Panc1 (cell line): ENCODE data around the gene HES3. TPM values are rescaled to one million over a fixed set of nuclear protein-coding genes. Genes with fewer than 3 reads are reported as not detected.

ENCODE experiments used
- ATAC-seq: fragments of 200-7000 bp; cut with Tn5 transposase; 2 replicates; pipeline ENCODE4 v1.9.1; 2020; ENCODE audit warnings: mild to moderate bottlenecking, moderate library complexity
- BruUV-seq: library from RNA; stranded (reverse); fragments of 400-500 nt; replicated peaks from 2 replicates; lab custom pipeline; 2021; lab: Mats Ljungman, UMichigan
- CTCF ChIA-PET: fragments of 300-600 bp; sonication (Branson Sonifier 250); formaldehyde crosslinking; loops from one replicate; lab custom pipeline; 2022; ENCODE audit warnings: antibody characterized with exemption; lab: Charles Lee
- POLR2A ChIA-PET: fragments of 300-600 bp; sonication (Branson Sonifier 250); formaldehyde crosslinking; loops from one replicate; lab custom pipeline; 2022; ENCODE audit warnings: antibody characterized with exemption; lab: Charles Lee
- DNase-seq: peaks from one replicate; pipeline ENCODE4 v3.0.0-alpha.2; 2010; ENCODE audit warnings: low read depth, low spot score
- H3K27ac ChIP-seq: 2 replicates; pipeline ENCODE4 v1.5.1; 2011; ENCODE audit warnings: mild to moderate bottlenecking, low read length, inconsistent platforms
- H3K27me3 ChIP-seq: fragments of 200-500 bp; sonication (Bioruptor generic); 2 replicates; pipeline ENCODE4 v1.6.0; 2014; ENCODE audit warnings: low read length, inconsistent platforms; ENCODE audit not compliant: control insufficient read depth, insufficient read depth
- H3K36me3 ChIP-seq: fragments of 200-500 bp; sonication (Bioruptor generic); 2 replicates; pipeline ENCODE4 v1.5.1; 2014; ENCODE audit warnings: inconsistent platforms, mild to moderate bottlenecking, low read length, moderate library complexity; ENCODE audit not compliant: control insufficient read depth, insufficient read depth
- H3K4me1 ChIP-seq: 2 replicates; pipeline ENCODE4 v1.5.1; 2011; ENCODE audit warnings: inconsistent platforms, mild to moderate bottlenecking, low read length, moderate library complexity; ENCODE audit not compliant: control insufficient read depth, insufficient read depth
- H3K4me3 ChIP-seq, 2 experiments: 2 replicates each; pipeline ENCODE4 v1.5.1; 2011 to 2012; ENCODE audit warnings: low read depth in 2 of 2, low read length in 2 of 2, mild to moderate bottlenecking in 2 of 2, inconsistent platforms in 1 of 2, moderate library complexity in 1 of 2
- H3K9me3 ChIP-seq: fragments of 200-500 bp; sonication (Bioruptor generic); 2 replicates; pipeline ENCODE4 v1.5.1; 2014; ENCODE audit warnings: low read depth, mild to moderate bottlenecking, inconsistent platforms, low read length, moderate library complexity; ENCODE audit not compliant: control insufficient read depth, insufficient read depth
- POLR2AphosphoS5 ChIP-seq: IDR thresholded peaks from 2 replicates; pipeline ENCODE4 v1.6.1; 2012; ENCODE audit warnings: mild to moderate bottlenecking, low read depth, low read length, moderate library complexity
- REST ChIP-seq, 2 experiments: IDR thresholded peaks; 2 replicates each; pipeline ENCODE4 v1.6.1; 2011 to 2012; ENCODE audit warnings: low read depth in 2 of 2, control low read depth in 1 of 2, low read length in 1 of 2, mild to moderate bottlenecking in 1 of 2, moderate library complexity in 1 of 2; ENCODE audit not compliant: insufficient read depth in 1 of 2
- SIN3A ChIP-seq: IDR thresholded peaks from 2 replicates; pipeline ENCODE4 v1.6.1; 2012; ENCODE audit warnings: low read depth, mild to moderate bottlenecking, low read length, moderate library complexity, borderline replicate concordance; ENCODE audit not compliant: insufficient read depth
- TCF7L2 ChIP-seq: IDR thresholded peaks from 2 replicates; pipeline ENCODE4 v1.6.1; 2011; ENCODE audit warnings: mild to moderate bottlenecking, low read depth, low read length, inconsistent platforms
- in situ Hi-C: cut with HindIII; loops from 2 replicates; pipeline ENCODE4 v1.10.0; 2016; ENCODE audit warnings: low sequenced_read_pairs, low pct_unique_long_range_greater_than_20kb
- intact Hi-C: fragments of 100-400 bp; cut with micrococcal nuclease; formaldehyde crosslinking; loops from one replicate; pipeline ENCODE4 v1.10.0; 2022; ENCODE audit not compliant: unreplicated experiment
- total RNA-seq: library from RNA; stranded (reverse); gene quantifications from one replicate; pipeline ENCODE4 v1.2.1, GENCODE V29; 2021; ENCODE audit not compliant: unreplicated experiment
- TF ChIP-seq, protein P1 (sequence below): fragments of 450-650 bp; IDR thresholded peaks from 2 replicates; pipeline ENCODE4 v1.5.1; 2017; ENCODE audit warnings: mild to moderate bottlenecking

HES3 gene
- total RNA-seq, 1 experiment from 2014 or later: not detected

DNA sequence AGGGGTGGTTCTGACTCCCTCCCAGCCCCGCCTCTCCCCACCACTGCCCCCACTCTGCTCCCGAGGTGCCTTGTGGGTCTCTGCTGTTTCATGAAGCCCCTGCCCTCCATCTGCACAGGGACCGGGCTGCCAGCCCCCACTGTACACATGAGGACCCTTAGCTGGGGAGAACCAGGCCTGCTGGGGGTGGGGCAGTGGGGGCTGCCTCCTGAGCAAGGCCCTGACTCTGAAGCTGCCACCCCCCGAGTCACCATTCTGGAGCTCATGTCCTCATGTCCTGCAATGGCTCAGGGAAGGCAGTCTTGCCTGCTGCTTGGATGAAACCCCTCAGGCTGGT is 8.4 kb downstream of the HES3 start:
- H3K27me3 ChIP-seq: no peaks in the 10 kb centered on the region
- ChIA-PET CTCF (no interaction called here), POLR2A (no interaction called here)
- no peaks in the 10 kb centered on the region for H3K36me3 ChIP-seq
- no peaks in the 10 kb centered on the region for H3K4me1 ChIP-seq
- no peak for DNase-seq
- TF ChIP-seq REST (IDR thresholded peaks at IDR 0.05; ENCODE audit: insufficient read depth in 1 of 2, low read depth in 2 of 2, low read length in 1 of 2) (no peak), POLR2AphosphoS5 (no peak), TCF7L2 (no peak), SIN3A (no peak)
- TF ChIP-seq, protein P1, sequence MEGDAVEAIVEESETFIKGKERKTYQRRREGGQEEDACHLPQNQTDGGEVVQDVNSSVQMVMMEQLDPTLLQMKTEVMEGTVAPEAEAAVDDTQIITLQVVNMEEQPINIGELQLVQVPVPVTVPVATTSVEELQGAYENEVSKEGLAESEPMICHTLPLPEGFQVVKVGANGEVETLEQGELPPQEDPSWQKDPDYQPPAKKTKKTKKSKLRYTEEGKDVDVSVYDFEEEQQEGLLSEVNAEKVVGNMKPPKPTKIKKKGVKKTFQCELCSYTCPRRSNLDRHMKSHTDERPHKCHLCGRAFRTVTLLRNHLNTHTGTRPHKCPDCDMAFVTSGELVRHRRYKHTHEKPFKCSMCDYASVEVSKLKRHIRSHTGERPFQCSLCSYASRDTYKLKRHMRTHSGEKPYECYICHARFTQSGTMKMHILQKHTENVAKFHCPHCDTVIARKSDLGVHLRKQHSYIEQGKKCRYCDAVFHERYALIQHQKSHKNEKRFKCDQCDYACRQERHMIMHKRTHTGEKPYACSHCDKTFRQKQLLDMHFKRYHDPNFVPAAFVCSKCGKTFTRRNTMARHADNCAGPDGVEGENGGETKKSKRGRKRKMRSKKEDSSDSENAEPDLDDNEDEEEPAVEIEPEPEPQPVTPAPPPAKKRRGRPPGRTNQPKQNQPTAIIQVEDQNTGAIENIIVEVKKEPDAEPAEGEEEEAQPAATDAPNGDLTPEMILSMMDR: no peak
- intact Hi-C loops (no loop called here), in situ Hi-C loops (no loop called here)
- H3K9me3 ChIP-seq: no peaks in the 10 kb centered on the region
- BruUV-seq: no TSS peak
- ATAC-seq: no peak
- H3K4me3 ChIP-seq: no peak overlapping the region
- H3K27ac ChIP-seq: no peak overlapping the region

GRCh38 chr1:6253380-6253779 is 9.4 kb downstream of the HES3 start:
- Histone ChIP-seq H3K4me3 (no peak overlapping the region), H3K4me1 (no peaks in the 10 kb centered on the region), H3K9me3 (no peaks in the 10 kb centered on the region), H3K36me3 (no peaks in the 10 kb centered on the region), H3K27ac (no peak overlapping the region), H3K27me3 (no peaks in the 10 kb centered on the region)
- ATAC-seq (no peak), DNase-seq (no peak)
- CTCF ChIA-PET: no interaction called here
- TF ChIP-seq POLR2AphosphoS5 (no peak), TCF7L2 (no peak), SIN3A (no peak), REST (IDR thresholded peaks at IDR 0.05; ENCODE audit: insufficient read depth in 1 of 2, low read depth in 2 of 2, low read length in 1 of 2) (no peak)
- TF ChIP-seq, protein P1: no peak
- no TSS peak for BruUV-seq
- intact Hi-C loops (no loop called here), in situ Hi-C loops (no loop called here)
- POLR2A ChIA-PET: no interaction called here
